Measurements from ENCODE around the gene MUSTN1.

DNA sequence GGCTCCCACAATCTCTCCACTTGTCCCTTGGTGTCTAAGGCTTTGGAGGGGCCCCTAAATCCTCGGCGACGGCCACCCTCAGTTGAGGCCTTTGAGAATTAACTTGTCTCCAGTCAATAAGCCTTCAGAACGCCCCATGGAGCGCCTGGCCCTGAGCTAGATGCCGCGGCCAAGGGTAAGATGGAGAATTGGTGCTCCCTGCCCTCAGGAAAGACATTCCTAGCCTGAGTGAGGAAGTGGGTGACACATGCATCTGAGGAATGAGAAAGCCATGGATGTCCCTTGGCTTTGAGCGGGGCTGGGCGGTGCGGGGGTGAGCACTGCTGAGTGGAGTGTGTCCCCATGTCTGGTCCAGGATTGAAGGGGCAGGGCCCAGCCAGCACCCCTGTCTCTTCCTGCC is 17.6 kb downstream of the MUSTN1 start:
- TF ChIP-seq POLR2A (IDR thresholded peaks at IDR 0.05; ENCODE audit: low read length), result no peak
- TF ChIP-seq GATA1 (IDR thresholded peaks at IDR 0.05; ENCODE audit: low read depth, low read length), result no peak

All from erythroblast (primary cell).